Gastrocnemius medialis (tissue), 4 donors: ENCODE measurements around the gene SV2B. TPM values are rescaled to one million over a fixed set of nuclear protein-coding genes. Genes with fewer than 3 reads are reported as not detected.

ENCODE experiments used
- ATAC-seq, 2 donors: fragments of 150-250 bp; one replicate each; pipeline ENCODE4 v1.9.1; 2016
- DNase-seq, 2 donors: peaks; one replicate each; pipeline ENCODE4 v3.0.0-alpha.2; 2019
- H3K27ac ChIP-seq, 4 donors: fragments of 200-600 bp; sonication (generic); 1 replicate in 1 of 4; 2 replicates in 3 of 4; pipeline ENCODE4 v1.5.1; 2016 to 2018; ENCODE audit warnings: mild to moderate bottlenecking in 2 of 4, moderate library complexity in 1 of 4
- H3K27me3 ChIP-seq, 3 donors: fragments of 200-600 bp; sonication (generic) in 2 of 3; 1 replicate in 1 of 3; 2 replicates in 2 of 3; pipeline versions ENCODE4 v1.5.1 to v1.6.0; 2016 to 2019; ENCODE audit warnings: mild to moderate bottlenecking in 1 of 3, moderate library complexity in 1 of 3
- H3K36me3 ChIP-seq, 2 donors: fragments of 200-600 bp; sonication (generic) in 1 of 2; one replicate each; pipeline ENCODE4 v1.5.1; 2017 to 2018
- H3K4me1 ChIP-seq, 2 donors: fragments of 200-600 bp; sonication (generic) in 1 of 2; one replicate each; pipeline ENCODE4 v1.5.1; 2016 to 2017; ENCODE audit warnings: mild to moderate bottlenecking in 2 of 2
- H3K4me3 ChIP-seq, 4 donors: fragments of 200-600 bp; sonication (generic) in 3 of 4; 1 replicate in 1 of 4; 2 replicates in 3 of 4; pipeline ENCODE4 v1.5.1; 2016 to 2019; ENCODE audit warnings: mild to moderate bottlenecking in 2 of 4
- H3K9me3 ChIP-seq, 3 donors: fragments of 200-600 bp; sonication (generic) in 2 of 3; 1 replicate in 1 of 3; 2 replicates in 2 of 3; pipeline ENCODE4 v1.5.1; 2016 to 2019
- CTCF ChIP-seq, 5 experiments: fragments of 450-650 bp in 3 of 5; fragments of 200-600 bp in 2 of 5; sonication (generic) in 2 of 5; IDR thresholded peaks in 4 of 5; conservative IDR thresholded peaks in 1 of 5; 1 replicate in 4 of 5; 2 replicates in 1 of 5; pipeline ENCODE4 v1.5.1; 2016 to 2019; ENCODE audit warnings: antibody characterized with exemption in 5 of 5, mild to moderate bottlenecking in 3 of 5, moderate library complexity in 3 of 5
- POLR2A ChIP-seq, 2 donors: fragments of 450-650 bp; IDR thresholded peaks; one replicate each; pipeline ENCODE4 v1.6.1; 2017; ENCODE audit warnings: antibody characterized with exemption in 2 of 2, mild to moderate bottlenecking in 2 of 2, moderate library complexity in 2 of 2
- in situ Hi-C, 4 donors: fragments of 200-750 bp; cut with MboI; loops; one replicate each; pipeline versions ENCODE4 v1.15.0 to v1.8.0; 2017; ENCODE audit warnings: low sequenced_read_pairs in 4 of 4
- intact Hi-C: fragments of 100-400 bp; cut with DNase I; formaldehyde crosslinking; loops from one replicate; pipeline ENCODE4 v1.15.1; 2023; ENCODE audit warnings: low total_unique reads
- total RNA-seq, 4 donors: library from RNA; depleted of rRNA; stranded (reverse); fragments of >200 nt; gene quantifications; one replicate each; pipeline versions ENCODE4 v1.1.0 to v1.2.3, GENCODE V29; 2016

Gene SV2B
- total RNA-seq, 4 donors from 2014 or later: 0.36 to 0.89 (median 0.67) TPM

- H3K4me3 ChIP-seq: no peak overlapping the region
- no peak for ATAC-seq
Observed at GRCh38 chr15:91202510-91203102, 102.5 kb downstream of the SV2B start.

GRCh38 chr15:91203619-91204203 is 103.7 kb downstream of the SV2B start:
- TF ChIP-seq CTCF (IDR thresholded peaks at IDR 0.05 in 4 of 5, conservative IDR thresholded peaks at IDR 0.05 in 1 of 5): no peak
- no peak for TF ChIP-seq POLR2A (IDR thresholded peaks at IDR 0.05)
- Histone ChIP-seq H3K36me3 (no peaks in the 10 kb centered on the region), H3K4me1 (no peaks in the 10 kb centered on the region), H3K4me3 (no peak overlapping the region), H3K27me3 (peaks cover 0 to 4% (median 0%) of the 10 kb centered on the region in 3 donors), H3K27ac (no peak overlapping the region), H3K9me3 (no peaks in the 10 kb centered on the region)
- ATAC-seq (no peak), DNase-seq (no peak)
- intact Hi-C loops (no loop called here), in situ Hi-C loops (no loop called here)

More at GRCh38 chr15:91202510-91203102, 102.5 kb downstream of the SV2B start:
- H3K27ac ChIP-seq: no peak overlapping the region
- H3K9me3 ChIP-seq: no peaks in the 10 kb centered on the region
- in situ Hi-C loops: no loop called here
- no peak for DNase-seq
- intact Hi-C loops: no loop called here
- H3K36me3 ChIP-seq: no peaks in the 10 kb centered on the region
- no peaks in the 10 kb centered on the region for H3K4me1 ChIP-seq
- H3K27me3 ChIP-seq: peaks cover 0 to 4% (median 0%) of the 10 kb centered on the region in 3 donors
- no peak for TF ChIP-seq POLR2A (IDR thresholded peaks at IDR 0.05)
- TF ChIP-seq CTCF (IDR thresholded peaks at IDR 0.05 in 4 of 5, conservative IDR thresholded peaks at IDR 0.05 in 1 of 5): no peak

DNA sequence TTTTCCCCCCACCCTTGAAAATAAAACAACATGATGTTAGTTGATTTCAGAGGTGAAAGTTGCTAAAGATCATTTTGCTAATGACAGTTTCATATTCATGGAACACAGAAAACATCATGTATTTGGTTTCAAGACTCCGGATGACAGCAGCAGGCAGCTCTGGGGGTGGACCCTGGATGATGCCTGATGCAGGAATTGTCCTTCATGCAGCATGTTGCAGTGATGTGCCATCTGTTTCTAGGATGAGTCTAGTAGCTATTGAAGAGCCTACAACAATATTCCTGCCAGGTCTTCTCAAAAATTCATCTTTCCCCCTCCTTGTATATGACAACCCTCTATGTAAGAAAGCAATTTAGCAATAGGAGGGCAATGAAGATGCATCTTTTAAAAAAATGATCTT is 108.3 kb downstream of the SV2B start:
- DNase-seq: no peak

GRCh38 chr15:91209318-91209717 is 109.3 kb downstream of the SV2B start:
- in situ Hi-C loops (no loop called here), intact Hi-C loops (no loop called here)
- Histone ChIP-seq H3K4me3 (no peak overlapping the region), H3K36me3 (no peaks in the 10 kb centered on the region), H3K9me3 (no peaks in the 10 kb centered on the region), H3K4me1 (no peaks in the 10 kb centered on the region), H3K27ac (no peak overlapping the region), H3K27me3 (peaks cover 0 to 4% (median 0%) of the 10 kb centered on the region in 3 donors)
- DNase-seq (no peak), ATAC-seq (no peak)
- TF ChIP-seq POLR2A (IDR thresholded peaks at IDR 0.05): no peak
- TF ChIP-seq CTCF (IDR thresholded peaks at IDR 0.05 in 4 of 5, conservative IDR thresholded peaks at IDR 0.05 in 1 of 5): no peak

More for the DNA sequence above, 108.3 kb downstream of the SV2B start:
- intact Hi-C loops: no loop called here
- peaks cover 0 to 4% (median 0%) of the 10 kb centered on the region in 3 donors for H3K27me3 ChIP-seq
- in situ Hi-C loops: no loop called here
- H3K9me3 ChIP-seq: no peaks in the 10 kb centered on the region
- ATAC-seq: no peak
- no peaks in the 10 kb centered on the region for H3K36me3 ChIP-seq
- H3K4me1 ChIP-seq: no peaks in the 10 kb centered on the region
- no peak overlapping the region for H3K4me3 ChIP-seq
- TF ChIP-seq CTCF (IDR thresholded peaks at IDR 0.05 in 4 of 5, conservative IDR thresholded peaks at IDR 0.05 in 1 of 5): no peak
- TF ChIP-seq POLR2A (IDR thresholded peaks at IDR 0.05): no peak
- no peak overlapping the region for H3K27ac ChIP-seq
